Activated CD4-positive, alpha-beta T cell treated with anti-CD3 and anti-CD28 coated beads, Interleukin-10, Interleukin-2, amounts not matched to agents 100 ng/mL and 50 ng/mL, durations not matched to agents 16 hours and 8 hours (primary cell): ENCODE data around the gene EPHB2.
A peak's percentile ranks its signal among the peaks of the same experiment; 100 is the strongest.

Experiments used
- DNase-seq: peaks from one replicate; pipeline ENCODE4 v3.0.0-alpha.2; 2020

EPHB2 gene

GRCh38 chr1:22752339-22752738 is 41.7 kb downstream of the EPHB2 start:
- DNase-seq: no peak

GRCh38 chr1:22753481-22753971 is 42.9 kb downstream of the EPHB2 start:
- DNase-seq: no peak

GRCh38 chr1:22754106-22754768 is 43.6 kb downstream of the EPHB2 start:
- peak; percentile 72 for DNase-seq

- DNase-seq: no peak
Measured at GRCh38 chr1:22754824-22755223, 44.2 kb downstream of the EPHB2 start.

- DNase-seq: peak; percentile 12
Measured at GRCh38 chr1:22755641-22756040, 45.0 kb downstream of the EPHB2 start.

GRCh38 chr1:22756125-22756735 is 45.6 kb downstream of the EPHB2 start:
- DNase-seq: no peak

GRCh38 chr1:22760455-22760854 is 49.8 kb downstream of the EPHB2 start:
- no peak for DNase-seq

- DNase-seq: no peak
Measured at GRCh38 chr1:22761101-22761500, 50.5 kb downstream of the EPHB2 start.

GRCh38 chr1:22761821-22762220 is 51.2 kb downstream of the EPHB2 start:
- DNase-seq: no peak

GRCh38 chr1:22763487-22764200 is 53.0 kb downstream of the EPHB2 start:
- DNase-seq: peak; percentile 46

- DNase-seq: no peak
Measured at GRCh38 chr1:22767852-22768251, 57.2 kb downstream of the EPHB2 start.

- no peak for DNase-seq
Measured at GRCh38 chr1:22769932-22770331, 59.3 kb downstream of the EPHB2 start.

- DNase-seq: no peak
Measured at GRCh38 chr1:22772014-22772413, 61.4 kb downstream of the EPHB2 start.

GRCh38 chr1:22773981-22774832 is 63.6 kb downstream of the EPHB2 start:
- no peak for DNase-seq

- no peak for DNase-seq
Measured at GRCh38 chr1:22774833-22775182, 64.2 kb downstream of the EPHB2 start.

- DNase-seq: no peak
Measured at GRCh38 chr1:22775478-22775877, 64.8 kb downstream of the EPHB2 start.

- DNase-seq: no peak
Measured at GRCh38 chr1:22776035-22776613, 65.5 kb downstream of the EPHB2 start.

GRCh38 chr1:22777388-22778057 is 66.9 kb downstream of the EPHB2 start:
- no peak for DNase-seq

- no peak for DNase-seq
Measured at GRCh38 chr1:22778408-22778807, 67.8 kb downstream of the EPHB2 start.

GRCh38 chr1:22778862-22779520 is 68.4 kb downstream of the EPHB2 start:
- no peak for DNase-seq

- peak; percentile 7 for DNase-seq
Measured at GRCh38 chr1:22780696-22781095, 70.1 kb downstream of the EPHB2 start.

- DNase-seq: no peak
Measured at GRCh38 chr1:22781483-22781882, 70.8 kb downstream of the EPHB2 start.
